Effector memory CD4-positive, alpha-beta T cell (primary cell): ENCODE results near the gene RNU11.
"Not testable (repeated sequence)": the region's sequence is repeated elsewhere in the genome, so short reads cannot be mapped to it uniquely, and the experiment has no call there.

Experiments used
- DNase-seq, 3 donors: peaks; one replicate each; pipeline ENCODE4 v3.0.0-alpha.2; 2020
- H3K27ac ChIP-seq: 2 replicates; pipeline ENCODE4 v1.7.0; 2013; ENCODE audit warnings: mild to moderate bottlenecking, low read length, moderate library complexity; ENCODE audit not compliant: insufficient read depth, poor library complexity, severe bottlenecking
- H3K27me3 ChIP-seq: replicated peaks from 2 replicates; pipeline ENCODE4 v1.7.0; 2013; ENCODE audit warnings: mild to moderate bottlenecking, low read length; ENCODE audit not compliant: insufficient read depth, control insufficient read depth, poor library complexity, severe bottlenecking
- H3K36me3 ChIP-seq: 2 replicates; pipeline ENCODE4 v1.7.0; 2013; ENCODE audit warnings: mild to moderate bottlenecking, low read length, moderate library complexity; ENCODE audit not compliant: control insufficient read depth, insufficient read depth
- H3K4me1 ChIP-seq: 2 replicates; pipeline ENCODE4 v1.7.0; 2013; ENCODE audit warnings: low read length, mild to moderate bottlenecking; ENCODE audit not compliant: control insufficient read depth, insufficient read depth, poor library complexity, severe bottlenecking
- H3K4me3 ChIP-seq: 2 replicates; pipeline ENCODE4 v1.7.0; 2013; ENCODE audit warnings: low read length, low read depth, mild to moderate bottlenecking; ENCODE audit not compliant: insufficient read depth, poor library complexity, severe bottlenecking
- H3K9me3 ChIP-seq: 2 replicates; pipeline ENCODE4 v1.7.0; 2013; ENCODE audit warnings: mild to moderate bottlenecking, low read length, moderate library complexity; ENCODE audit not compliant: control insufficient read depth

Gene RNU11

GRCh38 chr1:28684937-28685336, 36.5 kb downstream of the RNU11 start:
- Histone ChIP-seq H3K9me3 (no peaks in the 10 kb centered on the region), H3K36me3 (peaks cover 16% of the 10 kb centered on the region), H3K4me1 (no peaks in the 10 kb centered on the region), H3K27me3 (no peaks in the 10 kb centered on the region), H3K27ac (no peak overlapping the region), H3K4me3 (no peak overlapping the region)
- DNase-seq = no peak

- H3K27ac ChIP-seq, H3K4me1 ChIP-seq, H3K4me3 ChIP-seq, H3K9me3 ChIP-seq, H3K27me3 ChIP-seq, DNase-seq: not testable (repeated sequence)
- peaks cover 17% of the 10 kb centered on the region for H3K36me3 ChIP-seq
Measured at GRCh38 chr1:28691627-28692026, 43.2 kb downstream of the RNU11 start.
